H9 (cell line): ENCODE measurements around the gene PEA15. TPM values are rescaled to one million over a fixed set of nuclear protein-coding genes. Genes with fewer than 3 reads are reported as not detected.

Source experiments
- DNase-seq: peaks from one replicate; pipeline ENCODE4 v3.0.0-alpha.2; 2017
- H2AFZ ChIP-seq: one replicate; pipeline ENCODE4 v1.6.1; 2013; ENCODE audit warnings: mild to moderate bottlenecking, low read length, control low read depth, moderate library complexity
- H2AK5ac ChIP-seq: 2 replicates; pipeline ENCODE4 v1.6.1; 2013; ENCODE audit warnings: low read length, control low read depth, mixed read lengths; ENCODE audit not compliant: insufficient read length
- H2BK120ac ChIP-seq: one replicate; pipeline ENCODE4 v1.6.1; 2013; ENCODE audit warnings: low read depth, mild to moderate bottlenecking, low read length, control low read depth, inconsistent platforms; ENCODE audit not compliant: poor library complexity, severe bottlenecking
- H2BK12ac ChIP-seq: 2 replicates; pipeline ENCODE4 v1.6.1; 2013; ENCODE audit warnings: low read length, control low read depth, mixed read lengths, low read depth; ENCODE audit not compliant: insufficient read length
- H2BK15ac ChIP-seq: 2 replicates; pipeline ENCODE4 v1.6.1; 2013; ENCODE audit warnings: low read depth, low read length, control low read depth
- H2BK20ac ChIP-seq: one replicate; pipeline ENCODE4 v1.6.1; 2013; ENCODE audit warnings: low read depth, mild to moderate bottlenecking, low read length, control low read depth, inconsistent platforms; ENCODE audit not compliant: poor library complexity, severe bottlenecking
- H2BK5ac ChIP-seq: 2 replicates; pipeline ENCODE4 v1.6.1; 2013; ENCODE audit warnings: low read length, control low read depth, mixed read lengths; ENCODE audit not compliant: insufficient read length
- H3K14ac ChIP-seq: 2 replicates; pipeline ENCODE4 v1.6.1; 2013; ENCODE audit warnings: low read length, control low read depth; ENCODE audit not compliant: insufficient read depth
- H3K18ac ChIP-seq: 2 replicates; pipeline ENCODE4 v1.6.1; 2013; ENCODE audit warnings: low read depth, mild to moderate bottlenecking, mixed read lengths, low read length, control low read depth; ENCODE audit not compliant: insufficient read length
- H3K23ac ChIP-seq: 2 replicates; pipeline ENCODE4 v1.6.1; 2013; ENCODE audit warnings: low read length, control low read depth, mixed read lengths, low read depth; ENCODE audit not compliant: insufficient read length
- H3K23me2 ChIP-seq: 2 replicates; pipeline ENCODE4 v1.6.1; 2013; ENCODE audit warnings: low read depth, mild to moderate bottlenecking, mixed read lengths, low read length, control low read depth; ENCODE audit not compliant: insufficient read length, poor library complexity, severe bottlenecking
- H3K27ac ChIP-seq: 2 replicates; pipeline ENCODE4 v1.5.1; 2013; ENCODE audit warnings: low read length, control low read depth, mixed read lengths, low read depth; ENCODE audit not compliant: insufficient read length
- H3K27me3 ChIP-seq: 2 replicates; pipeline ENCODE4 v1.6.1; 2013; ENCODE audit warnings: low read length, control low read depth, inconsistent platforms; ENCODE audit not compliant: insufficient read depth
- H3K4ac ChIP-seq: 2 replicates; pipeline ENCODE4 v1.6.1; 2013; ENCODE audit warnings: low read depth, mild to moderate bottlenecking, control low read depth, inconsistent platforms, low read length, moderate library complexity
- H3K4me1 ChIP-seq: 2 replicates; pipeline ENCODE4 v1.6.1; 2013; ENCODE audit warnings: low read length, control low read depth, inconsistent platforms; ENCODE audit not compliant: insufficient read depth
- H3K4me2 ChIP-seq: 2 replicates; pipeline ENCODE4 v1.6.1; 2013; ENCODE audit warnings: low read length, control low read depth, mixed read lengths; ENCODE audit not compliant: insufficient read length, insufficient read depth
- H3K56ac ChIP-seq: 2 replicates; pipeline ENCODE4 v1.6.1; 2013; ENCODE audit warnings: low read depth, mild to moderate bottlenecking, mixed read lengths, low read length, control low read depth; ENCODE audit not compliant: insufficient read length
- H3K79me1 ChIP-seq: 2 replicates; pipeline ENCODE4 v1.6.1; 2013; ENCODE audit warnings: low read depth, mild to moderate bottlenecking, moderate library complexity, low read length, control low read depth, inconsistent platforms; ENCODE audit not compliant: insufficient read depth, poor library complexity, severe bottlenecking
- H3K79me2 ChIP-seq: 2 replicates; pipeline ENCODE4 v1.6.1; 2013; ENCODE audit warnings: low read length, control low read depth, inconsistent platforms; ENCODE audit not compliant: insufficient read depth
- H3K9ac ChIP-seq: 2 replicates; pipeline ENCODE4 v1.6.1; 2013; ENCODE audit warnings: low read length, control low read depth, mixed read lengths; ENCODE audit not compliant: insufficient read length; ENCODE audit errors: extremely low read depth
- H3K9me3 ChIP-seq: one replicate; pipeline ENCODE4 v1.6.1; 2013; ENCODE audit warnings: low read depth, low read length, inconsistent platforms; ENCODE audit not compliant: control insufficient read depth
- H3T11ph ChIP-seq: one replicate; pipeline ENCODE4 v1.6.1; 2013; ENCODE audit warnings: mild to moderate bottlenecking, low read length, control low read depth, inconsistent platforms
- H4K20me1 ChIP-seq: one replicate; pipeline ENCODE4 v1.6.1; 2013; ENCODE audit not compliant: control insufficient read depth, insufficient read length, insufficient read depth
- H4K5ac ChIP-seq: 2 replicates; pipeline ENCODE4 v1.6.1; 2013; ENCODE audit warnings: low read depth, mild to moderate bottlenecking, mixed read lengths, low read length, control low read depth; ENCODE audit not compliant: insufficient read length
- H4K8ac ChIP-seq: replicated peaks from 2 replicates; pipeline ENCODE4 v1.6.1; 2013; ENCODE audit warnings: low read length, control low read depth, mixed read lengths, low read depth; ENCODE audit not compliant: insufficient read length
- H4K91ac ChIP-seq: 2 replicates; pipeline ENCODE4 v1.6.1; 2013; ENCODE audit warnings: low read depth, mild to moderate bottlenecking, moderate library complexity, mixed read lengths, low read length, control low read depth; ENCODE audit not compliant: insufficient read length
- H3K27ac Mint-ChIP-seq, 3 experiments: 2 replicates in 2 of 3; 3 replicates in 1 of 3; pipeline ENCODE4 v1.8.0; 2020 to 2021; ENCODE audit warnings: mixed read lengths in 3 of 3, mild to moderate bottlenecking in 1 of 3, moderate library complexity in 1 of 3
- H3K27me3 Mint-ChIP-seq: 2 replicates; pipeline ENCODE4 v1.8.0; 2021; ENCODE audit warnings: low read depth, mild to moderate bottlenecking, moderate library complexity, mixed read lengths
- H3K36me3 Mint-ChIP-seq, 3 experiments: 2 replicates in 2 of 3; 3 replicates in 1 of 3; pipeline ENCODE4 v1.8.0; 2020 to 2021; ENCODE audit warnings: low read depth in 3 of 3, mixed read lengths in 3 of 3; ENCODE audit not compliant: insufficient read depth in 1 of 3
- H3K4me1 Mint-ChIP-seq, 2 experiments: 2 replicates each; pipeline ENCODE4 v1.8.0; 2020; ENCODE audit warnings: mixed read lengths in 2 of 2
- H3K4me3 Mint-ChIP-seq, 2 experiments: 2 replicates in 1 of 2; 3 replicates in 1 of 2; pipeline ENCODE4 v1.8.0; 2020 to 2021; ENCODE audit warnings: mild to moderate bottlenecking in 2 of 2, mixed read lengths in 2 of 2, moderate library complexity in 1 of 2
- H3K9me3 Mint-ChIP-seq, 2 experiments: 2 replicates in 1 of 2; 3 replicates in 1 of 2; pipeline ENCODE4 v1.8.0; 2020; ENCODE audit warnings: mild to moderate bottlenecking in 2 of 2, mixed read lengths in 2 of 2, moderate library complexity in 1 of 2
- WGBS: extraction: QIAGEN DNeasy Blood & Tissue Kit; methylation state at CpG from one replicate; pipeline ENCODE4 v1.1.7; 2013; ENCODE audit warnings: missing lambda C conversion rate, low lambda C conversion rate, mixed read lengths; ENCODE audit not compliant: insufficient read length; ENCODE audit errors: extremely low coverage; 5-methylcytosine and 5-hydroxymethylcytosine counted together
- total RNA-seq: library from RNA; stranded (reverse); gene quantifications from 2 replicates; pipeline ENCODE4 v1.2.1, GENCODE V29; 2021
- TF ChIP-seq, protein P1 (sequence below): fragments of 200-600 bp; sonication (generic); conservative IDR thresholded peaks from 3 replicates; pipeline ENCODE4 v1.8.0; 2021; ENCODE audit warnings: antibody characterized with exemption, mild to moderate bottlenecking

PEA15 gene
- total RNA-seq, 1 experiment from 2014 or later, result 82.1 TPM

DNA sequence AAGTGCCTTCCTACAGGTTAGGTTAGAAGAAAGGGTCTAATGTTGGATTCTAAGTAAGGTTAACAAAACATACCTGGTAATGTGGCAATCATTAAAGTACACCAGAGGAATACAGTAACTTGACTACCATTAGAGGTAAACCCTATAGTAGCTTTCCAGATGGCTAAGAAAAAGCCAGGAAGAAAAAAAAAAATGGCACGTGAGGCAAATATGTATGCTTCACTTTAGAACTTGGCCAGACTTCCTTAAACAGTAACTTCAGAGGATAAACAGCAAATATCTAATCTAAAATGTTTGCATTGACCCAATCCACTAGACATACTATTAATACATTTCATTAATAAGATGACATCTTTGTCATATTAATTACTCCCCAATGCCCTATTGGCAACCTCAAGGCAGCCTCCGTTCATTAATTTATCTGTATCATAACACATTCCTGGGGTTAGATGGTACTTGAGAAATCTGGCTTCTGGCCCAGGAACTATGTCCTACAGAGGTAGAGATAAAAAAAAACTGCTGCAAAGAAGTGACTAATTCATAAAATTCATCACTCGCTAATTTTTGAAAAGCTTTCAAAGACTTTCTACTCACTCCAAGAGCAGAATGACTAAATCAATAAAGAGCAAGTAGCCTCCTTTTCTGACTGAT, 51.3 kb downstream of the PEA15 start:
- TF ChIP-seq, protein P1, sequence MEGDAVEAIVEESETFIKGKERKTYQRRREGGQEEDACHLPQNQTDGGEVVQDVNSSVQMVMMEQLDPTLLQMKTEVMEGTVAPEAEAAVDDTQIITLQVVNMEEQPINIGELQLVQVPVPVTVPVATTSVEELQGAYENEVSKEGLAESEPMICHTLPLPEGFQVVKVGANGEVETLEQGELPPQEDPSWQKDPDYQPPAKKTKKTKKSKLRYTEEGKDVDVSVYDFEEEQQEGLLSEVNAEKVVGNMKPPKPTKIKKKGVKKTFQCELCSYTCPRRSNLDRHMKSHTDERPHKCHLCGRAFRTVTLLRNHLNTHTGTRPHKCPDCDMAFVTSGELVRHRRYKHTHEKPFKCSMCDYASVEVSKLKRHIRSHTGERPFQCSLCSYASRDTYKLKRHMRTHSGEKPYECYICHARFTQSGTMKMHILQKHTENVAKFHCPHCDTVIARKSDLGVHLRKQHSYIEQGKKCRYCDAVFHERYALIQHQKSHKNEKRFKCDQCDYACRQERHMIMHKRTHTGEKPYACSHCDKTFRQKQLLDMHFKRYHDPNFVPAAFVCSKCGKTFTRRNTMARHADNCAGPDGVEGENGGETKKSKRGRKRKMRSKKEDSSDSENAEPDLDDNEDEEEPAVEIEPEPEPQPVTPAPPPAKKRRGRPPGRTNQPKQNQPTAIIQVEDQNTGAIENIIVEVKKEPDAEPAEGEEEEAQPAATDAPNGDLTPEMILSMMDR, result no peak
- Histone ChIP-seq H3K9ac (no peak overlapping the region), H2BK20ac (no peak overlapping the region), H3K9me3 (no peaks in the 10 kb centered on the region), H3K14ac (no peak overlapping the region), H3K27ac (no peak overlapping the region), H4K8ac (no peak overlapping the region), H3K23me2 (no peaks in the 10 kb centered on the region), H3K79me2 (peaks cover 6% of the 10 kb centered on the region), H4K91ac (no peak overlapping the region), H3K23ac (no peak overlapping the region), H3K27me3 (no peaks in the 10 kb centered on the region), H4K20me1 (no peaks in the 10 kb centered on the region), H2AK5ac (no peak overlapping the region), H2BK15ac (no peak overlapping the region), H3K4ac (no peak overlapping the region), H2BK120ac (no peak overlapping the region), H2BK5ac (no peak overlapping the region), H3K4me2 (no peak overlapping the region), H3K79me1 (peaks cover 2% of the 10 kb centered on the region), H2BK12ac (no peak overlapping the region), H3T11ph (no peak overlapping the region), H4K5ac (no peak overlapping the region), H3K4me1 (0 out of 2 replicates have a peak, but pooled peaks cover 2% of the 10 kb centered on the region), H3K18ac (no peak overlapping the region), H2AFZ (no peak overlapping the region), H3K56ac (no peak overlapping the region)
- no peaks in the 10 kb centered on the region for H3K27me3 Mint-ChIP-seq
- no peaks in the 10 kb centered on the region for H3K9me3 Mint-ChIP-seq
- no peak overlapping the region for H3K4me3 Mint-ChIP-seq
- H3K4me1 Mint-ChIP-seq, result peaks cover 29 to 34% of the 10 kb centered on the region in 2 experiments
- H3K27ac Mint-ChIP-seq, result 0 out of 7 replicates have a peak overlapping the region, but pooled peaks of 1 of the 3 experiments have one; percentile 32
- no CpG with 5 or more reads among the region's 3 CpGs for WGBS
- no peak for DNase-seq
- peaks cover 9 to 36% (median 21%) of the 10 kb centered on the region in 3 experiments for H3K36me3 Mint-ChIP-seq
